ENCODE data around the gene CCDC80.
A peak's percentile ranks its signal among the peaks of the same experiment; 100 is the strongest.
"Not testable (repeated sequence)": the region's sequence is repeated elsewhere in the genome, so short reads cannot be mapped to it uniquely, and the experiment has no call there.

The CCDC80 gene

GRCh38 chr3:112582244-112582874, 58.6 kb downstream of the CCDC80 start:
- peak; percentile 15 for DNase-seq

- no peak for DNase-seq
These were observed 61.2 kb downstream of the CCDC80 start for GRCh38 chr3:112579697-112580096.

GRCh38 chr3:112579232-112579631, 61.7 kb downstream of the CCDC80 start:
- no peak for DNase-seq

- DNase-seq: no peak
These were observed 68.2 kb downstream of the CCDC80 start for GRCh38 chr3:112572701-112573100.

GRCh38 chr3:112569265-112569664, 71.7 kb downstream of the CCDC80 start:
- DNase-seq: no peak

GRCh38 chr3:112568642-112569041, 72.3 kb downstream of the CCDC80 start:
- DNase-seq: no peak

- no peak for DNase-seq
These were observed 76.0 kb downstream of the CCDC80 start for GRCh38 chr3:112564940-112565305.

- DNase-seq: not testable (repeated sequence)
These were observed 76.5 kb downstream of the CCDC80 start for GRCh38 chr3:112564247-112564939.

- peak; percentile 99 for DNase-seq
These were observed 79.0 kb downstream of the CCDC80 start, which contains the start of the genes ATG3 and SLC35A5 for GRCh38 chr3:112561734-112562529. TSS of gene ATG3 (minus strand) at chr3:112561962. CDS start at chr3:112561528, 434 bp downstream. TSS of gene SLC35A5 (plus strand) at chr3:112562045. CDS start at chr3:112563404, 1,359 bp downstream.

- DNase-seq: peak; percentile 76
These were observed 79.5 kb downstream of the CCDC80 start for GRCh38 chr3:112561484-112561733.

GRCh38 chr3:112560721-112561483, 80.0 kb downstream of the CCDC80 start:
- DNase-seq: peak; percentile 63

GRCh38 chr3:112560307-112560706, 80.6 kb downstream of the CCDC80 start:
- DNase-seq: no peak

- DNase-seq: no peak
These were observed 83.0 kb downstream of the CCDC80 start for GRCh38 chr3:112557976-112558375.

- no peak for DNase-seq
These were observed 85.3 kb downstream of the CCDC80 start for GRCh38 chr3:112555535-112556170.

GRCh38 chr3:112550859-112551258, 90.1 kb downstream of the CCDC80 start:
- no peak for DNase-seq

All from activated CD4-positive, alpha-beta T cell treated with anti-CD3 and anti-CD28 coated beads, Interleukin-2, amount 50 U/mL, for 1 hour (primary cell).